Keratinocyte (primary cell): ENCODE data around the gene DLG5. TPM values are rescaled to one million over a fixed set of nuclear protein-coding genes. Genes with fewer than 3 reads are reported as not detected.

Source experiments
- DNase-seq: peaks from one replicate; pipeline ENCODE4 v3.0.0-alpha.2; 2011; ENCODE audit warnings: low read depth, missing footprints, low spot score
- FAIRE-seq: peaks from 2 replicates; lab custom pipeline; 2011; peaks lifted over from hg19 to GRCh38; lab: Jason Lieb, UNC
- H2AFZ ChIP-seq: 2 replicates; pipeline ENCODE4 v1.6.0; 2012; ENCODE audit warnings: low read length, control low read depth, inconsistent platforms; ENCODE audit not compliant: control insufficient read depth
- H3K27ac ChIP-seq: 2 replicates; pipeline ENCODE4 v1.5.1; 2011; ENCODE audit warnings: low read length; ENCODE audit not compliant: control insufficient read depth, insufficient read depth
- H3K27me3 ChIP-seq: 3 replicates; pipeline ENCODE4 v1.6.0; 2011; ENCODE audit warnings: low read length; ENCODE audit not compliant: control insufficient read depth, insufficient read depth; ENCODE audit errors: extremely low read depth
- H3K36me3 ChIP-seq, 2 experiments: 2 replicates in 1 of 2; 3 replicates in 1 of 2; pipeline ENCODE4 v1.5.1; 2011; ENCODE audit warnings: low read length in 2 of 2, mild to moderate bottlenecking in 1 of 2; ENCODE audit not compliant: control insufficient read depth in 2 of 2, insufficient read depth in 2 of 2; ENCODE audit errors: extremely low read depth in 1 of 2
- H3K4me1 ChIP-seq: 3 replicates; pipeline ENCODE4 v1.5.1; 2011; ENCODE audit warnings: low read length; ENCODE audit not compliant: control insufficient read depth, insufficient read depth; ENCODE audit errors: extremely low read depth
- H3K4me2 ChIP-seq: 3 replicates; pipeline ENCODE4 v1.6.0; 2011; ENCODE audit warnings: low read depth, low read length; ENCODE audit not compliant: control insufficient read depth, insufficient read depth; ENCODE audit errors: extremely low read depth
- H3K4me3 ChIP-seq, 3 experiments: fragments of 200-600 bp in 1 of 3; sonication (generic) in 1 of 3; 2 replicates in 2 of 3; 3 replicates in 1 of 3; pipeline ENCODE4 v1.5.1; 2011 to 2016; ENCODE audit warnings: low read length in 3 of 3, mild to moderate bottlenecking in 3 of 3, control low read depth in 2 of 3, inconsistent platforms in 1 of 3, low read depth in 1 of 3, mixed read lengths in 1 of 3, mixed run types in 1 of 3, moderate library complexity in 1 of 3; ENCODE audit not compliant: control insufficient read depth in 2 of 3, insufficient read depth in 2 of 3; ENCODE audit errors: extremely low read depth in 1 of 3
- H3K79me2 ChIP-seq: 2 replicates; pipeline ENCODE4 v1.6.0; 2012; ENCODE audit warnings: low read length; ENCODE audit not compliant: control insufficient read depth, insufficient read depth
- H3K9ac ChIP-seq: 3 replicates; pipeline ENCODE4 v1.6.0; 2011; ENCODE audit warnings: low read length; ENCODE audit not compliant: control insufficient read depth, insufficient read depth; ENCODE audit errors: extremely low read depth
- H3K9me1 ChIP-seq: 3 replicates; pipeline ENCODE4 v1.6.0; 2011; ENCODE audit warnings: low read length; ENCODE audit not compliant: control insufficient read depth, insufficient read depth; ENCODE audit errors: extremely low read depth
- H3K9me3 ChIP-seq: 2 replicates; pipeline ENCODE4 v1.5.1; 2012; ENCODE audit warnings: low read depth, low read length; ENCODE audit not compliant: control insufficient read depth
- H4K20me1 ChIP-seq: 3 replicates; pipeline ENCODE4 v1.6.0; 2011; ENCODE audit warnings: low read length; ENCODE audit not compliant: control insufficient read depth, insufficient read depth; ENCODE audit errors: extremely low read depth
- EZH2 ChIP-seq: IDR thresholded peaks from one replicate; pipeline ENCODE4 v1.6.1; 2012; ENCODE audit warnings: inconsistent platforms, mild to moderate bottlenecking, low read length, moderate library complexity
- dilution Hi-C: fragments of 300-500 bp; cut with MboI; formaldehyde crosslinking; loops from one replicate; pipeline ENCODE4 v1.7.0; 2020; ENCODE audit warnings: low sequenced_read_pairs; ENCODE audit not compliant: extremely low pct_ligation_motif_present
- polyA plus RNA-seq, 5 experiments: library from polyadenylated mRNA; depleted of rRNA in 3 of 5; stranded (reverse) in 3 of 5; stranded (forward) in 1 of 5; unstranded in 1 of 5; fragments of >200 nt; gene quantifications; 1 replicate in 1 of 5; 2 replicates in 3 of 5; 3 replicates in 1 of 5; pipeline versions ENCODE4 v1.2.1 to v1.2.3, GENCODE V29; 2011 to 2012; ENCODE audit warnings: missing spikeins in 2 of 5, low read depth in 1 of 5, low replicate concordance in 1 of 5
- TF ChIP-seq, protein P1 (sequence below), 3 experiments: IDR thresholded peaks in 1 of 3; conservative IDR thresholded peaks in 1 of 3; optimal IDR thresholded peaks in 1 of 3; 2 replicates in 2 of 3; 3 replicates in 1 of 3; pipeline versions ENCODE3 to v1.5.1; 2011; ENCODE audit warnings: low read length in 3 of 3, mild to moderate bottlenecking in 3 of 3, moderate library complexity in 2 of 3, control low read depth in 1 of 3, inconsistent platforms in 1 of 3; ENCODE audit not compliant: insufficient read depth in 2 of 3; ENCODE audit errors: extremely low read depth in 1 of 3

Gene DLG5
- polyA plus RNA-seq, 1 donor (not counting 4 experiments of a cell fraction or from before 2014, with no cell fraction given) = 17.2 TPM

GRCh38 chr10:77789016-77789415 is 137.5 kb downstream of the DLG5 start:
- Histone ChIP-seq H3K27me3 (no peaks in the 10 kb centered on the region), H4K20me1 (no peaks in the 10 kb centered on the region), H3K9me1 (no peaks in the 10 kb centered on the region), H3K36me3 (peaks cover 28 to 34% of the 10 kb centered on the region in 2 experiments), H2AFZ (no peak overlapping the region), H3K4me3 (no peak overlapping the region), H3K9ac (no peak overlapping the region), H3K4me2 (no peak overlapping the region), H3K4me1 (no peaks in the 10 kb centered on the region), H3K27ac (no peak overlapping the region), H3K9me3 (no peaks in the 10 kb centered on the region), H3K79me2 (no peaks in the 10 kb centered on the region)
- FAIRE-seq = no peak
- no peak for DNase-seq
- dilution Hi-C loops = no loop called here
- TF ChIP-seq, protein P1, sequence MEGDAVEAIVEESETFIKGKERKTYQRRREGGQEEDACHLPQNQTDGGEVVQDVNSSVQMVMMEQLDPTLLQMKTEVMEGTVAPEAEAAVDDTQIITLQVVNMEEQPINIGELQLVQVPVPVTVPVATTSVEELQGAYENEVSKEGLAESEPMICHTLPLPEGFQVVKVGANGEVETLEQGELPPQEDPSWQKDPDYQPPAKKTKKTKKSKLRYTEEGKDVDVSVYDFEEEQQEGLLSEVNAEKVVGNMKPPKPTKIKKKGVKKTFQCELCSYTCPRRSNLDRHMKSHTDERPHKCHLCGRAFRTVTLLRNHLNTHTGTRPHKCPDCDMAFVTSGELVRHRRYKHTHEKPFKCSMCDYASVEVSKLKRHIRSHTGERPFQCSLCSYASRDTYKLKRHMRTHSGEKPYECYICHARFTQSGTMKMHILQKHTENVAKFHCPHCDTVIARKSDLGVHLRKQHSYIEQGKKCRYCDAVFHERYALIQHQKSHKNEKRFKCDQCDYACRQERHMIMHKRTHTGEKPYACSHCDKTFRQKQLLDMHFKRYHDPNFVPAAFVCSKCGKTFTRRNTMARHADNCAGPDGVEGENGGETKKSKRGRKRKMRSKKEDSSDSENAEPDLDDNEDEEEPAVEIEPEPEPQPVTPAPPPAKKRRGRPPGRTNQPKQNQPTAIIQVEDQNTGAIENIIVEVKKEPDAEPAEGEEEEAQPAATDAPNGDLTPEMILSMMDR (optimal IDR thresholded peaks at IDR 0.05 in 1 of 3, IDR thresholded peaks at IDR 0.05 in 1 of 3, conservative IDR thresholded peaks at IDR 0.05 in 1 of 3; ENCODE audit: extremely low read depth in 1 of 3, insufficient read depth in 2 of 3, low read length in 3 of 3) = no peak
- TF ChIP-seq EZH2 = no peak

DNA sequence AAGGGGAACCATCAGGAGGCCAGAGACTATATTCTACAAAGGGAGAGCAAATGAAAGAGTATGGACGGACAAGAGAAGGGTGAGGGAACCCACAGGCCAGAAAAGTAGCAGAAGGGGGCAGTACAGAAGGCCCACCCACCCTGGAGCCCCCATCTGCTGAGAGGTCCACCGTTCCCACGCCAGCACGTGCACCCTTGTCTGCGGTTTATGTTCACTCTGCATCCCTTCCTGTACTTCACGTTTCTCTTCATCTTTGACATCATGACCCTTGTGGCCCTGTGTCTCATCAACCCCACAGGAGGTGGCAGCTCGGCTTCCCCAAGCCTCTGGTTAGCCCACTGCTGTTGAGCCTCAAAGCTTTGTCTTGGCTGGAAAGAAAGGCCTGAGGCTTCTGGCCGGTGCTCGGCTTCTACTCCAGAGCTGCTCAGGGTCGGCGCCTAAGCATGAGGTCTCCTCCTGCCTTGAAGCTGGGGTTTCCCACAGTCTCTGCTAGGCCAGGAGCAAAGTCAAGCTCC is 138.0 kb downstream of the DLG5 start:
- no peak overlapping the region for H3K4me3 ChIP-seq
- H3K36me3 ChIP-seq = peaks cover 28 to 29% of the 10 kb centered on the region in 2 experiments
- no peak overlapping the region for H2AFZ ChIP-seq
- TF ChIP-seq, protein P1 (optimal IDR thresholded peaks at IDR 0.05 in 1 of 3, IDR thresholded peaks at IDR 0.05 in 1 of 3, conservative IDR thresholded peaks at IDR 0.05 in 1 of 3; ENCODE audit: extremely low read depth in 1 of 3, insufficient read depth in 2 of 3, low read length in 3 of 3) = no peak
- TF ChIP-seq EZH2 = no peak
- no peak for DNase-seq
- H3K9ac ChIP-seq = no peak overlapping the region
- dilution Hi-C loops = no loop called here
- no peak for FAIRE-seq
- no peaks in the 10 kb centered on the region for H3K9me3 ChIP-seq
- no peak overlapping the region for H3K27ac ChIP-seq
- no peak overlapping the region for H3K4me2 ChIP-seq
- no peaks in the 10 kb centered on the region for H3K4me1 ChIP-seq
- no peaks in the 10 kb centered on the region for H3K79me2 ChIP-seq
- no peaks in the 10 kb centered on the region for H3K27me3 ChIP-seq
- no peaks in the 10 kb centered on the region for H4K20me1 ChIP-seq
- no peaks in the 10 kb centered on the region for H3K9me1 ChIP-seq
